ENCODE results near the gene WDR4.
"Not testable (repeated sequence)": the region's sequence is repeated elsewhere in the genome, so short reads cannot be mapped to it uniquely, and the experiment has no call there.

Gene WDR4

DNA sequence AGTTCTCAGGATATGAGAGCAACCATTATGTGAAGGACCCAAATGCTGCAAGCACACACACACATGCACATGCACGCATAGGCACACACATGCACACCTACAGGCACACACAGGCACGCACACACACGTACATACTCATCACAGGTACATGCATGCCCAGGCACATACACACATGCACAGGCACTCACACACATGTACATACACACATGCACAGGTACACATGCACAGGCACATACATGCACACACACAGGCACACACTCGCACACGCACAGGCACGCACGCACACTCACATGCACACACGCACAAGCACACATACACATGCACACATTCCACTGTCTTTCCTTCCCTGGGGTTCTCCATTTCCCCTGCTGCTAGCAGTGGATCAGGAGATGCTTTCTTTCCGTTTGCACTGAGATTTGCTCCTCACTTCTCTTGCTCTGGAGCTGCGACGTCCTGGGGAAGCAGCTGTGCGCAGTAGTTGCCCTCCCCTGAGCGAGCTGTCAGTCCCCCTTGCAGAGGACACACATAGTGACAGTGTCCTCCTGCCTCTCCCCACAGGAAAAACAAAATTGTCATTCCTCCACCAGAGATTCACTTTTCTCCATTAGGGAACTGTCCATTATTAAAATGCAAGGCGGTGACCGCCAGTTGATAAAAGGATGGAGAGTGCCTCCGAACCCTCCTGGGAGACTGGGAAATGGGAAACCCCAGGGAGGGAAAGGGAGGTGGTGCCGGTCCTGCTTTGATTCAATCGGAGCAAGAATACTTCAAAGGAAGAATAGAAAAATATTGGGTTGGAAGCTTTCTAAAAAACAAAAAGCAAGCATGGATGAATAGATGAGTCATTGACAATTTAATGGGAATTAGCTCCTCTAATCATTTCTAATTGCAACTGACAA lies 69.5 kb downstream of the WDR4 start:
- no peak for DNase-seq

DNA sequence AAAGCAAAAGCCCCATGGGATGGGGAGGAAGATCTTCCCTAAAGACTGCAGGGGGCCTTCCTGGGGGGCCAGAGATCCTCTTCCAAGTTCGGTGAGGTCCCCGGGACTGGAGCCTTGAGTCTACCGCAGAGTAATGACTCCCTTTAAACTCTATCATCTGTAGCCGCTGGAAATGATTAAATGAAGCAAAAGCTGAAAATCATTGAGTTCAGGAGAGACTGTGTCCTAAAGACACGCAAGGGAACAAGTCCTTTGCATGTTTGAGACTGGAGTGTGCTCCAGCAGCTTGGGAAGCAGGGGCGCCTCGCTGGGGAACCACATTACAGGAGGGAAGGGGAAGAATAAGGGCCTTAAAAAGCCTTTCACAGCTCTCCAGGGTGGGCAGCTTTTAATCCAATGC lies 70.2 kb downstream of the WDR4 start:
- DNase-seq: no peak

GRCh38 chr21:42807938-42808613 lies 71.3 kb downstream of the WDR4 start:
- no peak for DNase-seq

GRCh38 chr21:42807293-42807895 lies 71.9 kb downstream of the WDR4 start:
- not testable (repeated sequence) for DNase-seq

- no peak for DNase-seq
Observed at GRCh38 chr21:42806509-42807140, 72.7 kb downstream of the WDR4 start.

DNA sequence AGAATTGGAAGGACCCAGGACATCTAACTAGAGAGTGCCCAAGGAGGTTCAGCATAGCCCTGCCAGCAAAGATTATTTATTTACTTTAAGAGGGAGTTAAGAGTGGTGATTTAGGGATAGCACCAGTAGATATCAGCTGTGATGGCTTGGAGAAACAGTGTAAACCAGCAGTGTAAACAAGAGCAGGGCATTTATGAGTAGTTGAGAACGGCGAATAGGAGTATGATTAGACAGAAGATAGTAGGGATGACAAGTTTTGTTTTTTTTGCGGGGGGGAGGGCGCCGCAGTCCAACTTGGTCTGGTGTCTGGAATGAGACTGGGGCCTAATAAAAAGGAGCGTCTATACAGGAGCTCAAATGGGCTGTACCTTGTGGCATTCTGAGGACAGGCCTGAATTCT lies 77.7 kb downstream of the WDR4 start:
- not testable (repeated sequence) for DNase-seq

DNA sequence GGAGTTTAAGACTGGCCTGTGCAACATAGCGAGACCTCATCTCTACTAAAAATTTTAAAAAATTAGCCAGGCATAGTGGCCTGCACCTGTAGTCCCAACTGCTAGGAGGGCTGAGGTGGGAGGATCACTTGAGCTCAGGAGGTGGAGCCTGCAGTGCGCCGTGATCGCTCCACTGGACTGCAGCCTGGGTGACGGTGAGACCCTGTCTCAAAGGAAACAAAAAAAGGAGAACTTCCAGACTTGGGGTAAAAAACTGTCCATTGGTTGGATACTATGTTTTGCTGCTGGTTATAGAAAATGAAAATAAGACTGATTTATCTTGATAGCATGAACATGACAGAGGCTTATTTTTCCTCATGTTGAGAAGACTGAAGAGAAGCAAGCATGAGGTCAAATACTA lies 79.4 kb downstream of the WDR4 start:
- DNase-seq: no peak

DNA sequence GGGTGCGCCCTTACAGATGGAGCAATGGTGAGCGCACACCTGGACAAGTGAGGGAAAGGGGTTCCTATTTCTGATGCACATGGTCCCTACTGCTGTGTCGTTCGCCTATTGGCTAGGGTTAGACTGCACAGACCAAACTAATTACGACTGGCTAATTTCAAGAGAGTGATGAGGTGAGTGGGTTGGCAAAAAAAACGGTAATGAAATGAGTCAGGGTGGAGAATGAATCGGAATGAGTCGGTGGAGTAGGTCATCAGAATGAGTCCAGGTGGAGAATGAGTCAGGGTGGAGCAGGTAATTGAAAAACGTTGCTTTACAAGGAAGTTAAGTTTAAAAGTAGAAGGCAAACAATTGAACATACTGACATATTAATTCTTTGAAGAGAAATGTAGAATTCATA lies 79.8 kb downstream of the WDR4 start:
- DNase-seq: no peak
